MM.1S (cell line): ENCODE data around the gene SHISAL2A.

Experiments
- DNase-seq: peaks from one replicate; pipeline ENCODE4 v3.0.0-alpha.2; 2015
- H2AFZ ChIP-seq: fragments of 300-600 bp; sonication (generic); 2 replicates; pipeline ENCODE4 v1.6.0; 2016; ENCODE audit warnings: antibody characterized with exemption, low read length
- H3F3A ChIP-seq: fragments of 300-600 bp; sonication (generic); 2 replicates; pipeline ENCODE4 v1.6.1; 2016; ENCODE audit warnings: mild to moderate bottlenecking, antibody characterized with exemption, low read length, moderate library complexity, mixed read lengths; ENCODE audit not compliant: insufficient read depth
- H3K27ac ChIP-seq: fragments of 300-600 bp; sonication (generic); 2 replicates; pipeline ENCODE4 v1.5.1; 2016; ENCODE audit warnings: mild to moderate bottlenecking, low read length
- H3K27me3 ChIP-seq: fragments of 300-600 bp; sonication (generic); replicated peaks from 2 replicates; pipeline ENCODE4 v1.6.0; 2016; ENCODE audit warnings: low read length; ENCODE audit not compliant: insufficient read depth
- H3K36me3 ChIP-seq: fragments of 300-600 bp; sonication (generic); replicated peaks from 2 replicates; pipeline ENCODE4 v1.6.1; 2016; ENCODE audit warnings: mild to moderate bottlenecking, low read length, mixed read lengths; ENCODE audit not compliant: insufficient read depth
- H3K4me1 ChIP-seq: fragments of 300-600 bp; sonication (generic); 2 replicates; pipeline ENCODE4 v1.6.1; 2016; ENCODE audit warnings: low read length, mixed read lengths
- H3K4me2 ChIP-seq: fragments of 300-600 bp; sonication (generic); 2 replicates; pipeline ENCODE4 v1.6.0; 2016; ENCODE audit warnings: low read depth, low read length
- H3K4me3 ChIP-seq: fragments of 300-600 bp; sonication (generic); 2 replicates; pipeline ENCODE4 v1.5.1; 2016; ENCODE audit warnings: low read length, mixed read lengths
- H3K79me2 ChIP-seq: fragments of 300-600 bp; sonication (generic); 2 replicates; pipeline ENCODE4 v1.6.1; 2016; ENCODE audit warnings: mixed run types, low read length, mixed read lengths
- H3K9ac ChIP-seq: fragments of 300-600 bp; sonication (generic); 2 replicates; pipeline ENCODE4 v1.6.1; 2016; ENCODE audit warnings: low read length, mixed read lengths
- H3K9me2 ChIP-seq: fragments of 300-600 bp; sonication (generic); replicated peaks from 2 replicates; pipeline ENCODE4 v1.6.1; 2016; ENCODE audit warnings: mild to moderate bottlenecking, low read length, mixed read lengths; ENCODE audit not compliant: insufficient read depth
- H3K9me3 ChIP-seq: fragments of 300-600 bp; sonication (generic); replicated peaks from 2 replicates; pipeline ENCODE4 v1.6.1; 2016; ENCODE audit warnings: mild to moderate bottlenecking, low read length, mixed read lengths; ENCODE audit not compliant: insufficient read depth
- H4K20me1 ChIP-seq: fragments of 300-600 bp; sonication (generic); 2 replicates; pipeline ENCODE4 v1.6.1; 2016; ENCODE audit warnings: mild to moderate bottlenecking, low read length, moderate library complexity, mixed read lengths; ENCODE audit not compliant: insufficient read depth
- CTCF ChIP-seq: fragments of 300-600 bp; sonication (generic); IDR thresholded peaks from 2 replicates; pipeline ENCODE4 v1.5.1; 2016; ENCODE audit warnings: antibody characterized with exemption, low read length, mixed read lengths
- EZH2 ChIP-seq: fragments of 300-600 bp; sonication (generic); optimal IDR thresholded peaks from 2 replicates; pipeline ENCODE3; 2017; ENCODE audit warnings: low read depth, mild to moderate bottlenecking, antibody characterized with exemption, low read length, mixed read lengths
- EZH2phosphoT487 ChIP-seq: fragments of 300-600 bp; sonication (generic); IDR thresholded peaks from 2 replicates; pipeline ENCODE4 v1.6.1; 2018; ENCODE audit warnings: antibody characterized with exemption, low read length

Gene SHISAL2A

DNA sequence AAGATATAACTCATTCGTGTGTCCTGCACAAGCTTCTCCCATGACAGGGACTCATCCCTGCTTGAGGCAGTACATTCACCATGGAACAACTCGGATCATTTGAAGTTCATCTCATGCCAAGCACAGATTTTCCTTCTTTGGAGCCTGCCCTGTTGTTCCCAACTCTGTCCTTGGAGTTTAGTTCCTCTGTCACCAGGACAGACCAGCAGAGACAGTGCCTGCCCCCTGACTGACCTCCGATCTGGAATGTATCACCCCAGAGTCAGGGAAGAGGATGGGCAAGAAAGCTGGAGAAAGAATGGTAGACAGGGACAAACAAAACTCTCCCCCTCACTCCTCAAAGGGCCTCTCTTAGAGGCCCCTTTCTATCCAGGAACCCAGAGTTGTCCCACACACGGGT is 5.0 kb downstream of the SHISAL2A start:
- no peaks in the 10 kb centered on the region for H3K27me3 ChIP-seq
- peak overlapping the region; percentile 73 for H2AFZ ChIP-seq
- no peak overlapping the region; the same call in 1 of the 2 replicates for H3K4me3 ChIP-seq
- no peak for TF ChIP-seq EZH2phosphoT487
- H3K79me2 ChIP-seq: no peaks in the 10 kb centered on the region
- H3K27ac ChIP-seq: peak overlapping the region; percentile 94
- H3K9me3 ChIP-seq: no peaks in the 10 kb centered on the region
- peak overlapping the region; percentile 60 for H3K9ac ChIP-seq
- H3K36me3 ChIP-seq: no peaks in the 10 kb centered on the region
- H4K20me1 ChIP-seq: no peaks in the 10 kb centered on the region
- no peak for DNase-seq
- H3K4me1 ChIP-seq: peaks cover 35% of the 10 kb centered on the region
- H3F3A ChIP-seq: peaks cover 21% of the 10 kb centered on the region
- no peaks in the 10 kb centered on the region for H3K9me2 ChIP-seq
- H3K4me2 ChIP-seq: peak overlapping the region; percentile 58

DNA sequence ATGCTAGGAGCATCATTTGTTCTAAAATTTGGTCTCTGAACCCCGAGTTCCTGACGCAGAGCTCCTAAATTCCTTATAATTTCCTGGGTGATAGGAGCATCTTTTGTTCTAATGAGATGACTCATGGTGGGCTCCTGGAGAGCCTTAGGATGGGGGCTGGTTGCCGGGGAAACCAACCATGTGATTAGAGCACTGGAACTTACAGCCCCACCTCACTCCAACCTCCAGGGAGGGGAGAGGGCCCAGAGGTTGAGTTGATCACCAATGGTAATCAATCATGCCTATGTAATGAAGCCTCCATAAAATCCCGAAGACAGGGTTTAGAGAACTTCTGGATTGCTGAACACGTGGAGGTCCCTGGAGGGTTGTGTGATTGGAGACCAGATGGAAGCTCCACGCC is 7.7 kb downstream of the SHISAL2A start:
- Histone ChIP-seq H3K4me1 (peaks cover 28% of the 10 kb centered on the region), H2AFZ (no peak overlapping the region), H3K4me3 (no peak overlapping the region), H3K9ac (no peak overlapping the region), H3K36me3 (no peaks in the 10 kb centered on the region), H3K4me2 (no peak overlapping the region), H3K9me3 (no peaks in the 10 kb centered on the region), H3K79me2 (no peaks in the 10 kb centered on the region), H3K9me2 (no peaks in the 10 kb centered on the region), H3K27me3 (no peaks in the 10 kb centered on the region), H3K27ac (no peak overlapping the region), H3F3A (peaks cover 19% of the 10 kb centered on the region), H4K20me1 (no peaks in the 10 kb centered on the region)
- no peak for TF ChIP-seq EZH2phosphoT487
- TF ChIP-seq EZH2: no peak
- TF ChIP-seq CTCF: no peak
- no peak for DNase-seq

DNA sequence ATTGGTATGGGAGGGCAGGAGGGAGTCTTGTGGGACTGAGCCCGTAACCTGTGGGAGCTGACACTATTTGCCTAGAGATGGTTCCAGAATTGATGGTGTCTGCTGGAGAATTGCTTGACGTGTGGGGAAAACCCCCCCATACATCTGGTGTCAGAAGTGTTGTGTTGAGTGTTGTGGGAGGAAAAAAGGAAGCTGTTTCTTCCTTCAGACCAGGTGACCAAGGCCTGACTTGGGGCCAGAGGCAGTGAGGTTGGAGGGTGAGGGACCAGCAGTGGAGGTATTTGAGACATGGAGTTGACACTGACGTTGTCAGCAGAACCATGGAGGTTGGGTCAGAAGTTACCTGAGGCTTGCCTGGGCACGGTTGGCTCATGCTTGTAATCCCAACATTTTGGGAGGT is 8.3 kb downstream of the SHISAL2A start:
- Histone ChIP-seq H3K4me3 (no peak overlapping the region), H3K27me3 (no peaks in the 10 kb centered on the region), H3K9ac (no peak overlapping the region), H3K9me3 (no peaks in the 10 kb centered on the region), H3K27ac (no peak overlapping the region), H3K79me2 (no peaks in the 10 kb centered on the region), H3K9me2 (no peaks in the 10 kb centered on the region), H3K36me3 (no peaks in the 10 kb centered on the region), H3K4me2 (no peak overlapping the region), H3F3A (peaks cover 17% of the 10 kb centered on the region), H2AFZ (no peak overlapping the region), H4K20me1 (no peaks in the 10 kb centered on the region), H3K4me1 (peaks cover 24% of the 10 kb centered on the region)
- DNase-seq: no peak
- no peak for TF ChIP-seq EZH2phosphoT487

DNA sequence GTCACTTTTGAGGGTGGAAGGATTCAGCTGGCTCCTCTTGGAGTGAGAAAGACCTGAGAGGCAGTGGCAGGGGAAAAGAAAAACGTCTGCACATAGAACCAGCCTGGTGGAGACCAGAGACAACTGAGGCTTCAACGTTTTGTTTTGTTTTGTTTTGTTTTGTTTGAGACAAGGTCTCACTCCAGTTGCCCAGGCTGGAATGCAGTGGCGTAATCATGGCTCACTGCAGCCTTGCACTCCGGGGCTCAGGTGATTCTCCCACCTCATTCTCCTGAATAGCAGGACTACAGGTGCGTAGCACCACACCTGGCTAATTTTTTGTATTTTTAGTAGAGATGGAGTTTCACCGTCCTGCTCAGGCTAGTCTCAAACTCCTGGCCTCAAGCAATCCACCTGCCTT is 12.3 kb downstream of the SHISAL2A start:
- Histone ChIP-seq H2AFZ (no peak overlapping the region), H3K9ac (no peak overlapping the region), H3K79me2 (no peaks in the 10 kb centered on the region), H3F3A (no peaks in the 10 kb centered on the region), H3K4me1 (no peaks in the 10 kb centered on the region), H3K4me3 (no peak overlapping the region), H3K4me2 (no peak overlapping the region), H3K9me3 (no peaks in the 10 kb centered on the region), H3K27ac (no peak overlapping the region), H3K9me2 (no peaks in the 10 kb centered on the region), H3K36me3 (no peaks in the 10 kb centered on the region), H4K20me1 (no peaks in the 10 kb centered on the region), H3K27me3 (no peaks in the 10 kb centered on the region)
- TF ChIP-seq CTCF (no peak), EZH2phosphoT487 (no peak), EZH2 (no peak)
- no peak for DNase-seq
